B cell (primary cell): ENCODE results near the gene SRRM4.

ENCODE experiments used
- CTCF ChIP-seq: fragments of 200-600 bp; IDR thresholded peaks from one replicate; pipeline ENCODE4 v1.8.0; 2022; ENCODE audit warnings: antibody characterized with exemption, mild to moderate bottlenecking
- EZH2 ChIP-seq: IDR thresholded peaks from 2 replicates; pipeline ENCODE4 v1.6.1; 2012; ENCODE audit warnings: borderline replicate concordance, low read depth, mild to moderate bottlenecking, moderate library complexity, low read length; ENCODE audit not compliant: insufficient read depth, poor library complexity, severe bottlenecking

GRCh38 chr12:119006746-119007145 is 25.4 kb downstream of the SRRM4 start:
- no peak for TF ChIP-seq CTCF
- no peak for TF ChIP-seq EZH2
